Neural cell (in vitro differentiated cells): ENCODE measurements around the gene PARP16. TPM values are rescaled to one million over a fixed set of nuclear protein-coding genes. Genes with fewer than 3 reads are reported as not detected.

ENCODE experiments used
- H2AFZ ChIP-seq: fragments of 200-600, 300-800 bp; sonication (generic), shearing (Covaris generic); 2 replicates; pipeline ENCODE4 v1.6.0; 2014; ENCODE audit warnings: low read depth, mild to moderate bottlenecking, antibody characterized with exemption, low read length, moderate library complexity
- H3F3A ChIP-seq: fragments of 200-600 bp; shearing (Covaris generic); 2 replicates; pipeline ENCODE4 v1.6.1; 2016; ENCODE audit warnings: mild to moderate bottlenecking, moderate library complexity, mixed read lengths, antibody characterized with exemption, low read length; ENCODE audit not compliant: insufficient read depth, poor library complexity, severe bottlenecking
- H3K27ac ChIP-seq: fragments of 200-600, 300-800 bp; sonication (generic), shearing (Covaris generic); 2 replicates; pipeline ENCODE4 v1.5.1; 2014; ENCODE audit warnings: mild to moderate bottlenecking, low read length, moderate library complexity
- H3K27me3 ChIP-seq: fragments of 300-800, 200-600 bp; sonication (generic), shearing (Covaris generic); 2 replicates; pipeline ENCODE4 v1.6.0; 2014; ENCODE audit warnings: mild to moderate bottlenecking, low read depth, low read length, moderate library complexity; ENCODE audit not compliant: insufficient read depth
- H3K36me3 ChIP-seq: fragments of 300-800, 200-600 bp; sonication (generic), shearing (Covaris generic); 2 replicates; pipeline ENCODE4 v1.5.1; 2014; ENCODE audit warnings: mild to moderate bottlenecking, antibody characterized with exemption, low read length, moderate library complexity; ENCODE audit not compliant: insufficient read depth
- H3K4me2 ChIP-seq: fragments of 300-800, 200-600 bp; sonication (generic), shearing (Covaris generic); 2 replicates; pipeline ENCODE4 v1.6.0; 2014; ENCODE audit warnings: mild to moderate bottlenecking, low read length
- H3K4me3 ChIP-seq: fragments of 300-800, 200-600 bp; sonication (generic), shearing (Covaris generic); 2 replicates; pipeline ENCODE4 v1.5.1; 2014; ENCODE audit warnings: mild to moderate bottlenecking, low read length, moderate library complexity
- H3K79me2 ChIP-seq: fragments of 200-600 bp; shearing (Covaris generic); replicated peaks from 2 replicates; pipeline ENCODE4 v1.6.0; 2014; ENCODE audit warnings: mild to moderate bottlenecking, low read length, moderate library complexity; ENCODE audit not compliant: insufficient read depth
- H3K9ac ChIP-seq: fragments of 300-800, 200-600 bp; sonication (generic), shearing (Covaris generic); 2 replicates; pipeline ENCODE4 v1.6.1; 2016; ENCODE audit warnings: mild to moderate bottlenecking, low read length, mixed read lengths
- H3K9me2 ChIP-seq: fragments of 200-600 bp; shearing (Covaris generic); 2 replicates; pipeline ENCODE4 v1.6.1; 2016; ENCODE audit warnings: mild to moderate bottlenecking, low read length, mixed read lengths; ENCODE audit not compliant: insufficient read depth
- H3K9me3 ChIP-seq: fragments of 200-600, 300-800 bp; sonication (generic), shearing (Covaris generic); 2 replicates; pipeline ENCODE4 v1.6.1; 2016; ENCODE audit warnings: mild to moderate bottlenecking, mixed run types, low read length, moderate library complexity, mixed read lengths
- H4K20me1 ChIP-seq: fragments of 200-600 bp; shearing (Covaris generic); 2 replicates; pipeline ENCODE4 v1.6.1; 2016; ENCODE audit warnings: mild to moderate bottlenecking, mixed run types; ENCODE audit not compliant: insufficient read depth
- CTCF ChIP-seq: fragments of 450-650 bp; IDR thresholded peaks from 2 replicates; pipeline ENCODE4 v1.5.1; 2014; ENCODE audit warnings: antibody characterized with exemption, mild to moderate bottlenecking, moderate library complexity; ENCODE audit not compliant: poor library complexity, severe bottlenecking
- EP300 ChIP-seq: fragments of 450-650 bp; conservative IDR thresholded peaks from 2 replicates; pipeline ENCODE4 v1.6.1; 2014; ENCODE audit warnings: antibody characterized with exemption, mild to moderate bottlenecking, moderate library complexity; ENCODE audit not compliant: poor library complexity, severe bottlenecking
- EZH2 ChIP-seq: fragments of 200-600, 300-800 bp; shearing (Covaris generic), sonication (generic); IDR thresholded peaks from 2 replicates; pipeline ENCODE4 v1.6.1; 2014; ENCODE audit warnings: antibody characterized with exemption, low read length, borderline replicate concordance, mild to moderate bottlenecking; ENCODE audit not compliant: insufficient read depth, poor library complexity, severe bottlenecking
- MXI1 ChIP-seq: fragments of 450-650 bp; conservative IDR thresholded peaks from 2 replicates; pipeline ENCODE4 v1.6.1; 2014; ENCODE audit warnings: antibody characterized with exemption, mild to moderate bottlenecking; ENCODE audit not compliant: poor library complexity, severe bottlenecking
- POLR2AphosphoS5 ChIP-seq: IDR thresholded peaks from 2 replicates; pipeline ENCODE4 v1.6.1; 2012
- RAD21 ChIP-seq: fragments of 450-650 bp; conservative IDR thresholded peaks from 2 replicates; pipeline ENCODE4 v1.6.1; 2014; ENCODE audit warnings: antibody characterized with exemption, mild to moderate bottlenecking, moderate library complexity
- REST ChIP-seq: IDR thresholded peaks from 2 replicates; pipeline ENCODE4 v1.6.1; 2012; ENCODE audit warnings: borderline replicate concordance
- SMC3 ChIP-seq: fragments of 450-650 bp; conservative IDR thresholded peaks from 2 replicates; pipeline ENCODE4 v1.6.1; 2014; ENCODE audit warnings: antibody characterized with exemption, mild to moderate bottlenecking, moderate library complexity; ENCODE audit not compliant: poor library complexity
- TAF1 ChIP-seq: IDR thresholded peaks from 2 replicates; pipeline ENCODE4 v1.6.1; 2012; ENCODE audit warnings: low read depth
- polyA plus RNA-seq: library from polyadenylated mRNA; depleted of rRNA; stranded (reverse); fragments of >200 nt; gene quantifications from 2 replicates; pipeline ENCODE4 v1.2.3, GENCODE V29; 2014

Gene PARP16
- polyA plus RNA-seq, 1 donor from 2014 or later, result 17.0 TPM

- H3K79me2 ChIP-seq, result no peaks in the 10 kb centered on the region
- H4K20me1 ChIP-seq, result no peaks in the 10 kb centered on the region
- H3K9ac ChIP-seq, result no peak overlapping the region
- no peak overlapping the region for H3K27ac ChIP-seq
- H3F3A ChIP-seq, result no peaks in the 10 kb centered on the region
- H3K27me3 ChIP-seq, result no peaks in the 10 kb centered on the region
- no peak overlapping the region for H3K4me2 ChIP-seq
- H3K9me2 ChIP-seq, result no peaks in the 10 kb centered on the region
- H2AFZ ChIP-seq, result no peak overlapping the region
- no peaks in the 10 kb centered on the region for H3K36me3 ChIP-seq
- no peak for TF ChIP-seq MXI1
- no peak for TF ChIP-seq POLR2AphosphoS5
- no peaks in the 10 kb centered on the region for H3K9me3 ChIP-seq
- no peak overlapping the region for H3K4me3 ChIP-seq
Observed at GRCh38 chr15:65298731-65299130, 12.0 kb upstream of the PARP16 start.

GRCh38 chr15:65292938-65293518 lies 6.3 kb upstream of the PARP16 start:
- Histone ChIP-seq H3K9me3 (no peaks in the 10 kb centered on the region), H3K9ac (no peak overlapping the region), H3K4me2 (no peak overlapping the region), H3K9me2 (no peaks in the 10 kb centered on the region), H3F3A (no peaks in the 10 kb centered on the region), H2AFZ (no peak overlapping the region), H3K27ac (no peak overlapping the region), H3K4me3 (no peak overlapping the region), H3K27me3 (no peaks in the 10 kb centered on the region), H4K20me1 (no peaks in the 10 kb centered on the region), H3K36me3 (no peaks in the 10 kb centered on the region), H3K79me2 (no peaks in the 10 kb centered on the region)
- no peak for TF ChIP-seq EZH2
- no peak for TF ChIP-seq RAD21
- TF ChIP-seq EP300, result no peak

GRCh38 chr15:65290228-65290627 lies 3.5 kb upstream of the PARP16 start:
- peaks cover 6% of the 10 kb centered on the region for H3K79me2 ChIP-seq
- no peak overlapping the region for H3K4me2 ChIP-seq
- no peak overlapping the region for H3K4me3 ChIP-seq
- H3K36me3 ChIP-seq, result no peaks in the 10 kb centered on the region
- no peaks in the 10 kb centered on the region for H3K9me3 ChIP-seq
- H3K9ac ChIP-seq, result no peak overlapping the region
- no peak overlapping the region for H2AFZ ChIP-seq
- no peaks in the 10 kb centered on the region for H3F3A ChIP-seq
- no peak overlapping the region for H3K27ac ChIP-seq
- no peak for TF ChIP-seq POLR2AphosphoS5
- TF ChIP-seq TAF1, result no peak
- TF ChIP-seq EP300, result no peak
- no peak for TF ChIP-seq CTCF
- no peak for TF ChIP-seq EZH2
- no peak for TF ChIP-seq MXI1
- no peak for TF ChIP-seq SMC3
- TF ChIP-seq REST, result no peak
- TF ChIP-seq RAD21, result no peak
- H3K27me3 ChIP-seq, result no peaks in the 10 kb centered on the region
- H3K9me2 ChIP-seq, result no peaks in the 10 kb centered on the region
- H4K20me1 ChIP-seq, result no peaks in the 10 kb centered on the region
